ENCODE data around the gene HYDIN.
"Not testable (repeated sequence)": the region's sequence is repeated elsewhere in the genome, so short reads cannot be mapped to it uniquely, and the experiment has no call there.

GRCh38 chr16:71161007-71161406, 69.5 kb downstream of the HYDIN start:
- not testable (repeated sequence) for TF ChIP-seq CTCF, POLR2A (IDR thresholded peaks at IDR 0.05)

All from heart left ventricle (tissue), 13 donors.